Measurements from ENCODE around the gene MACROD2.

Gene MACROD2

DNA sequence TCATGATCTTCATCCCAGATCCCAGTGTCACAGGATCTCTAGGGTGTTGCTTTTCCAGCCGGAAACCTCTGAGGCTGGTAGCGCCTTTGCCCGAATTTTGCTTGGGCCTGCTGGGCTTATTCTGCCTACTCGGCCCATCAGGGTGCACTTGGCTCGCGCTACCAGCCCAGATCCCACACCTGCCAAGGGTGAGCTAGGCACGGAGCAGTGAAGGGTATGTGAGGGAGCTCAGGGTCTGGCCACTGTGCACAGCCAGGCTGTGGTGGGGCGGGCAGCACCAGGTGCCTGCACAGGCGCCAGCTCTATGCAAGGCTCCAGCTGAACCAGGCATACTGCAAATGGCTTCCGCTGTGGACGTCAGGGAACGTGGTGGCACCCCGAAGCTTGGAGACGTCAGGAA, 1035.5 kb downstream of the MACROD2 start:
- ATAC-seq, result no peak

- ATAC-seq, result no peak
These were observed 1036.4 kb downstream of the MACROD2 start for GRCh38 chr20:15031546-15032351.

GRCh38 chr20:15032352-15032622, 1037.0 kb downstream of the MACROD2 start:
- ATAC-seq, result no peak

DNA sequence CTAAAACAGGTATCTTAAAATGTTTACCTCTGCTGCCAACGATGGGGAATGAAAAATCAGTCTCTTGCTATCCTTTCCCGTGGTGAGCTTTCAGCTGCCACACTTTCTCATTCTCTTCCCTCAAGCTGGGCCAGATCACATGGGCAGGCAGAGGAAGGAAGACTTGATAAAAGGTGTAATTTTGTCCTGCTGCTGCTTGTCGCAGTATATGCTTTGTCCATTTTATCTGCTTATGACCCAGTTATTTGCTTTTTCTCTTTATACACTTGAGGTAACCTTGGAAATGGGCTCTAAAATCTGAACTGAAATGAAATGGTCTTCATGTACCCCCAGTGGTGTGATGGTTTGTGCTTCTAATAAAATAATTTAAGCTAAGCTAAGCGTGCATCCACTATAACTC, 1038.0 kb downstream of the MACROD2 start:
- ATAC-seq, result no peak

DNA sequence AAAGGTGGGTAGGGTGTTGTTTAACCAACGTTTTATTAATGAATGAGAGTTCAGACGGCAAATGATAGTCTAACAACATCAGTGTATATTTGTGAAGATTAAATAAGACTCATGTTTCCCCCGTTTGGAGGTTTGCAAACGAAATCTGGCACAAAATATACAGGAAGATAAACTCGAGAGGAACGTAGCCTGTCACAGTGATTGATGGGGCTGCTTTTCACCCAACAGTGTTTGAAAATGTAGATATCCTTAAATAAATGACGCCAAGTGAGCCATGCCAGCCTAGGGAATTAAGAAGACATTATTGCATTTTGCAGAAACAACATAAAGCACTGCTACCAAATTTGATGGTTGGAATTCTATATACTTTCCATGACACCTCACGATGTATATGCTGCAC, 1038.6 kb downstream of the MACROD2 start:
- no peak for ATAC-seq

GRCh38 chr20:15036948-15037347, 1041.6 kb downstream of the MACROD2 start:
- ATAC-seq, result no peak

- no peak for ATAC-seq
These were observed 1043.9 kb downstream of the MACROD2 start for GRCh38 chr20:15039088-15039752.

- no peak for ATAC-seq
These were observed 1047.4 kb downstream of the MACROD2 start for GRCh38 chr20:15042723-15043122.

DNA sequence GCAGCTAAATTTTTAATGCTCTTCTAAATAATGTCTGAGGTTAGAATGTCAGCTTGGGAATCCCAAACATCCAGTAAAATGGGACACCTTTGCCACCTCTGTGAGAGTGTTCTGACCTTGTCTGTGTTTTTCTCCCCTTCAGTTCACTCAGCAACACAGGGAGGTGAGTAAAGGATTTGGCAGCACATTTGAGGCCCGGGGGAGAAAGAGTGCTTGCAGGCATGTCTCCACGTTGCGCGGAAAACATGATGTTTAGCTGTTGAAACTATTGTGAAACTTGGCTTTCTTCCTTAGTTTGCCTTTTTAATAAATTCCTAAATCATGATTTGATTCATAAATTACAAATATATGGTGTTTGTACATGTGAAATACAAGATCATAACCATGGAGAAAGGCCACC, 1049.9 kb downstream of the MACROD2 start:
- no peak for ATAC-seq

DNA sequence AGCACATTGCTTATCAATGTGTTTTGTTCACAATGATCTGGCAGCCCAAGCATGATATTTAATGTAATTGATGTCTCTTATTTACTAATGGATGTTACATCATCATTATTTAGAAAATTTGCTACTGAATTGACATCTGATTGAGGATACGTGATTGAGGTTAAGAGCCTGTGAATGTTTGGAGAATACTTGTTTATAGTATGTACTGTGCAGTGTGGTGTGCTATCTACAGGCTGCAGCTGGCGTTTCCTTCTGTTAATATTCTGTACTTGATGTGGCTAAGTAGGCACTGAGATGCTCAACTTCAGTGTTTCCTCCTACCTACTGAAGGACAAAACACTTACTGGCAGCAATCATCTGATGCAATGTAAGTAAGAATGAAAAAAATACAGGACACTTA, 1051.7 kb downstream of the MACROD2 start:
- no peak for ATAC-seq

- no peak for ATAC-seq
These were observed 1052.3 kb downstream of the MACROD2 start for GRCh38 chr20:15047601-15048000.

DNA sequence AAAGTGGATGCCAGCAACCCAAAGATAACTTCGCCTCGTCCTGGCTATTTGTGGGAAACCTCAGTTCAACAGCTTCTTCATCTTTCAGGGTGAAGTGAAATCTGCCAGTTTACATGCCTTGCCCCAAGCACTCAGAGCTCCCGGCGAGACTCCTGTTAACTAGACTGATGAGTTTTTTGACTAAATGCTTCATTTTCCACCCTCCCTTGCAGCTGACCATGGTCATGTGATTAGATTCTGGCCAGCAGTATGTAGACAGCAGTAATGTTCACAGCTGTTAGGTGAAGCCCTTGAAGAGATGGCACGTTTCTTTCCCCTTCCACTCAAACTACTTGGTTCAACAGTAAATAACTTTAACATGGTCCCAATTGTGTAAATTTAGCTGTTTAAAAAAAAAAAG, 1060.9 kb downstream of the MACROD2 start:
- ATAC-seq, result no peak

- no peak for ATAC-seq
These were observed 1063.5 kb downstream of the MACROD2 start for GRCh38 chr20:15058841-15059240.

GRCh38 chr20:15059438-15059837, 1064.1 kb downstream of the MACROD2 start:
- ATAC-seq, result no peak

DNA sequence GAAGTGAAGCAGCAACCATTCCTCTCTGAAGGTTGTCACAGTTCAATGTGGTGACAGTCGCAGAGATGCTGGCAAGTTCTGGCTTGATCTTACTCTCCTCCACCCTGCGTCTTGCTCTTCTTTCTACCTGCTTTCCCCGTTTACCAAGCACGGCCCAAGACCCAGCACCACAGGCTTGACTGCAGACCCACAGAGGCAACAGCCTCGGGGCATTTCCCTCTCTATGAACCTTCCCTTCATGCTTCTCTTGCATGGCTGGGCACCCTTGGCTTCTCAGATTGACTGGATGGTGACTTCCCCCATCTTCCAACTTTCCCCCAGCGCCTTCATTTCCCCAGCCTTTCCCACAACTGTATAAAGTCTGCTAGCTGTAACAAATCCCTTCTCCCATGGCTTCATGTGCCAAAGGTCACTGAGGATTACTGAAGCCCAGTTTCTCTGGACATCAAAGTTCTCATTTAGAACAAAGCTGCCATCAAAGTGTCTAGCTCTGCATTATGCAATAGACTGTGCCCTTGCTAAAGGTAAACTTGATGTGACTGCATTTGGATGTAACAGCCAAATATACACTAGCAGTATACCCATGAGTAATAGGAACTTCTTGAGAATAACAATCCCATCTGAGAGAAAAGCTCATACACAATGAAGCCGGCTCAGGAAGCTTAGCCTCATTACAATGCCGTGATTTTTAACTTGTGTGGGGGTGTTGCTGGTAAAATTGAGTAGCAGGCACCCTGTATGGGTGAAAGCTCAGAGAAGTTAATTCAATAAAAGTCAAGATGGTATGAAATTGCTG, 1065.1 kb downstream of the MACROD2 start:
- ATAC-seq, result no peak

DNA sequence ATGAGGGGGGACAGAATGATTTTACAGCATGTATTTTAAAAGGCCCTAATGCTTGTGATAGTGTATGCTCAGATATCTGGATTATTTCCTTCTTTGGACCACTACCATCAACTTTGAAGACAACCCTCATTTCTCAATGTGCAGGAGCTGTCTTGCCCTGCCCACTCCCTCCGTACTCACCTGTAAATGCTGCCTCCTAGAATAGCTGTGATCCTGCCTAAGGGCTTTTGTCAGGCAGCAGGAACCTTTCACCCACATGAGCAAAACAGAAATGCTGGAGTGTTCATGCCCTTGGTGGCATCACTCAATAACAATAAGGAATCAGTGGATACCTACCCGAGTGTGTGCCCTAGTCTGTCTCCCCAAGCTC, 1065.7 kb downstream of the MACROD2 start:
- no peak for ATAC-seq

DNA sequence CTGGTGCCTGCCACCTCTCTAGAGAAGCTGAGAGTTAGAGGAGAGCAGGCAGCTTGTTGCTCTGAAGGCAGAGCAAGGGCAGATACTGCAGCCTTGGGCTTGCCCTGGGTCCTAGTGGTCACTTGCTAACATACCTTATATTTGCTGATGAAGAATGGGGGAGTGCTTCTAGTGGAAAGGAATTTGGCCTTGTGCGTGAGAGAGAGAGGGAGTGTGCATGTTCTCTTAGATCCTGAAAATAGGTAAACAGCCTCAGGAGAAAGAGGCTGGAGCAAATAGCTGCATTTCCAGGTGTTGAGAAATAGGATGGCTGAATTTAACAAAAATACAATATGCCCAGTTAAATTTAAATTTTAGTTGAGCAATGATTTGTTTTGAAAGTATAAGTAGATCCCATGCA, 1066.6 kb downstream of the MACROD2 start:
- ATAC-seq, result no peak

DNA sequence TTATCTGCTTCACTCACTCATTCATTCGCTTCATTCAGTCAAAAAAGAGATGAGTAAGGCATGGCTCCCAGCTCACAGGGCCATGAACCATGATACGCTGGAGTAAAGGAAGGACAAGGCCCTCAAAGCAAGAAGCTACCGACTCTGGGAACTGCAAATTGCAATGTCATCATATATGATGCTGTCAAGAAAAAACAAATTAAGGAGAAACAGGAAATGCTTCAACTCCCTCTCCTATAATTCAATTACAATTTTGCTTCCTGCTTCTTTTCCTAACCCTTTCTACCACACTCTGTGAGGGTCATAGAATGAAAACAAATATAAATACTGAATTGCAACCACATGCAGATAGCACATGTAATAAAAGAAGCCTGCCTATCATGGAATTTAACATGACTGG, 1067.8 kb downstream of the MACROD2 start:
- ATAC-seq, result no peak

DNA sequence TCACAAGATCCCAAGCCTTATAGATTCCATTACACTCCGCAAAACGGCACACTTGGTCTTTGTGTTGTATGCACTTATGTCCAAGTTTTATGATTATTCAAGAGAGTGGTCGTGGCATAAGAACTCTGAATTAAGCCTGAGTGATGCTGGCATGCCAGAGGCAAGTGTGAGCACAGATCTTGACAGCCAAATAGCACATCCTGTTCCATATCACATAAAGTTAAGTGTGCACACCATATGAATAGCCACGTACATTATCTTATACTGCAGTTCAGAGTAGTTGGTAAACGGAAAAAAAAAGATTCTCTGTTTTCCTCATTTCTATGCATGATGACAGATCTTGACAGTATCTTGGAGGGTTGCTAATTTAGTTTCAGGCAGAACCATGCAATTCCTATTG, 1069.4 kb downstream of the MACROD2 start:
- ATAC-seq, result no peak

GRCh38 chr20:15065794-15066193, 1070.5 kb downstream of the MACROD2 start:
- no peak for ATAC-seq

DNA sequence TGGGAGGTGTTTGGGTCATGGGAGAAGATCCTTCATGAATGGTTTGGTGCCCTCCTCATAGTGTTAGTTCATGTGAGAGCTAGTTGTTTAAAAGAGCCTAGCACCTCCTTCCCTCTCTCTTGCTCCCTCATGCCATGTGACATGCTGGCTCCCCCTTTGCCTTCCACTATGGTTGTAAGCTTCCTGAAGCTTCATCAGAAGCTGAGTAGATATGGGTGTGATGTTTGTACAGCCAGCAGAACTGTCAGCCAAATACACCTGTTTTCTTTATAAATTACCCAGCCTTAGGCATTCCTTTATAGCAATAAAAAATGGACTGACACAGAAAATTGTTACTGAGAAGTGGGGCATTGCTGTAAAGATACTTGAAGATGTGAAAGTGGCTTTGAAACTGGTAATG, 1073.2 kb downstream of the MACROD2 start:
- ATAC-seq, result no peak

- no peak for ATAC-seq
These were observed 1074.0 kb downstream of the MACROD2 start for GRCh38 chr20:15069355-15069754.

- no peak for ATAC-seq
These were observed 1075.9 kb downstream of the MACROD2 start for GRCh38 chr20:15071085-15071808.

Data from activated CD4-positive, CD25-positive, alpha-beta regulatory T cell treated with anti-CD3 and anti-CD28 coated beads, Interleukin-2, amount 50 U/mL, for 24 hours (primary cell).